GM23338 (cell line): Measurements from ENCODE around the gene MYH10. TPM values are rescaled to one million over a fixed set of nuclear protein-coding genes. Genes with fewer than 3 reads are reported as not detected.

Source experiments
- ATAC-seq: fragments of 200-7000 bp; cut with Tn5 transposase; 3 replicates; pipeline ENCODE4 v1.9.1; 2020
- DNase-seq: peaks from one replicate; pipeline ENCODE4 v3.0.0-alpha.2; 2015; ENCODE audit warnings: low spot score
- H2AFZ ChIP-seq: fragments of 200-600 bp; sonication (generic); 2 replicates; pipeline ENCODE4 v1.8.0; 2016; ENCODE audit warnings: antibody characterized with exemption, mild to moderate bottlenecking, moderate library complexity
- H3F3A ChIP-seq: fragments of 200-600 bp; sonication (generic); replicated peaks from 2 replicates; pipeline ENCODE4 v1.8.0; 2017; ENCODE audit warnings: antibody characterized with exemption, mixed run types, low read depth
- H3K27ac ChIP-seq: fragments of 200-600 bp; sonication (generic); 2 replicates; pipeline ENCODE4 v1.6.1; 2016; ENCODE audit warnings: low read depth
- H3K27me3 ChIP-seq: fragments of 200-600 bp; sonication (generic); 2 replicates; pipeline ENCODE4 v1.8.0; 2016; ENCODE audit warnings: mild to moderate bottlenecking, mixed run types, moderate library complexity; ENCODE audit not compliant: insufficient read depth
- H3K36me3 ChIP-seq: fragments of 200-600 bp; sonication (generic); 2 replicates; pipeline ENCODE4 v1.8.0; 2016; ENCODE audit warnings: mild to moderate bottlenecking; ENCODE audit not compliant: insufficient read depth
- H3K4me1 ChIP-seq: fragments of 200-600 bp; sonication (generic); 2 replicates; pipeline ENCODE4 v1.8.0; 2016; ENCODE audit warnings: mild to moderate bottlenecking, moderate library complexity; ENCODE audit not compliant: insufficient read depth
- H3K4me2 ChIP-seq: fragments of 200-600 bp; sonication (generic); 2 replicates; pipeline ENCODE4 v1.7.1; 2017; ENCODE audit warnings: mixed run types
- H3K4me3 ChIP-seq: fragments of 200-600 bp; sonication (generic); 2 replicates; pipeline ENCODE4 v1.6.1; 2016; ENCODE audit warnings: mixed run types
- H3K79me2 ChIP-seq: fragments of 200-600 bp; sonication (generic); replicated peaks from 2 replicates; pipeline ENCODE4 v1.8.0; 2017; ENCODE audit warnings: mild to moderate bottlenecking; ENCODE audit not compliant: insufficient read depth
- H3K9me2 ChIP-seq: fragments of 200-600 bp; sonication (generic); 2 replicates; pipeline ENCODE4 v1.8.0; 2017; ENCODE audit not compliant: insufficient read depth
- H4K20me1 ChIP-seq: fragments of 200-600 bp; sonication (generic); replicated peaks from 2 replicates; pipeline ENCODE4 v1.8.0; 2017; ENCODE audit warnings: mild to moderate bottlenecking; ENCODE audit not compliant: insufficient read depth
- H3K27ac Mint-ChIP-seq: 2 replicates; pipeline ENCODE4 v1.8.0; 2020; ENCODE audit warnings: inconsistent platforms, mild to moderate bottlenecking, moderate library complexity, mixed read lengths
- H3K27me3 Mint-ChIP-seq: 3 replicates; pipeline ENCODE4 v1.8.0; 2022; ENCODE audit warnings: low read depth, mild to moderate bottlenecking, moderate library complexity, mixed read lengths, inconsistent platforms; ENCODE audit not compliant: insufficient read depth, poor library complexity
- H3K36me3 Mint-ChIP-seq: 3 replicates; pipeline ENCODE4 v1.8.0; 2021; ENCODE audit warnings: low read depth, mild to moderate bottlenecking, inconsistent platforms, moderate library complexity, mixed read lengths
- H3K4me1 Mint-ChIP-seq: 3 replicates; pipeline ENCODE4 v1.8.0; 2020; ENCODE audit warnings: mild to moderate bottlenecking, inconsistent platforms, mixed read lengths
- H3K4me3 Mint-ChIP-seq: 3 replicates; pipeline ENCODE4 v1.8.0; 2021; ENCODE audit warnings: moderate library complexity, mild to moderate bottlenecking, inconsistent platforms, mixed read lengths
- H3K9me3 Mint-ChIP-seq: 3 replicates; pipeline ENCODE4 v1.8.0; 2020; ENCODE audit warnings: moderate library complexity, mild to moderate bottlenecking, inconsistent platforms, mixed read lengths
- CREB1 ChIP-seq: fragments of 250-450 bp; sonication (Bioruptor Pico); IDR thresholded peaks from 2 replicates; pipeline ENCODE4 v1.5.0; 2020; ENCODE audit warnings: low read depth, mild to moderate bottlenecking, moderate library complexity
- CTCF ChIP-seq, 2 experiments: fragments of 200-600 bp in 1 of 2; sonication (generic) in 1 of 2; conservative IDR thresholded peaks; 2 replicates each; pipeline versions ENCODE4 v1.5.1 to v1.6.1; 2016 to 2017; ENCODE audit warnings: antibody characterized with exemption in 2 of 2, low read depth in 2 of 2, mild to moderate bottlenecking in 2 of 2, moderate library complexity in 1 of 2
- ETS1 ChIP-seq: IDR thresholded peaks from 2 replicates; pipeline ENCODE4 v1.6.1; 2016; ENCODE audit warnings: antibody characterized with exemption
- EZH2phosphoT487 ChIP-seq: fragments of 200-600 bp; sonication (generic); IDR thresholded peaks from one replicate; pipeline ENCODE4 v1.8.1; 2018; ENCODE audit warnings: antibody characterized with exemption; ENCODE audit not compliant: unreplicated experiment
- NANOG ChIP-seq: IDR thresholded peaks from 2 replicates; pipeline ENCODE4 v1.6.1; 2016; ENCODE audit warnings: antibody characterized with exemption, borderline replicate concordance
- POLR2AphosphoS5 ChIP-seq: IDR thresholded peaks from 2 replicates; pipeline ENCODE4 v1.6.1; 2016; ENCODE audit warnings: antibody characterized with exemption, low read depth
- STAT1 ChIP-seq: IDR thresholded peaks from one replicate; pipeline ENCODE4 v1.6.1; 2016; ENCODE audit warnings: antibody characterized with exemption; ENCODE audit not compliant: unreplicated experiment
- ZNF114 ChIP-seq: fragments of 250-450 bp; sonication (Bioruptor Pico); IDR thresholded peaks from 2 replicates; pipeline ENCODE4 v1.5.0; 2020; ENCODE audit warnings: mild to moderate bottlenecking, moderate library complexity
- ZNF331 ChIP-seq: fragments of 250-450 bp; sonication (Bioruptor Pico); IDR thresholded peaks from 2 replicates; pipeline ENCODE4 v1.5.0; 2020; ENCODE audit warnings: low read depth, mild to moderate bottlenecking, moderate library complexity
- polyA plus RNA-seq: library from polyadenylated mRNA; unstranded; fragments of >200 nt; fragmentation: Nextera tagmentation; extraction: Ambion mirVana; gene quantifications from 2 replicates; pipeline ENCODE4 v1.2.1, GENCODE V29; 2016
- total RNA-seq: library from RNA; depleted of rRNA; stranded (reverse); fragments of >200 nt; shearing (Covaris generic); gene quantifications from 2 replicates; pipeline ENCODE4 v1.2.3, GENCODE V29; 2014
- TF ChIP-seq, protein P1 (sequence below): IDR thresholded peaks from one replicate; pipeline ENCODE4 v1.6.1; 2018; ENCODE audit warnings: antibody characterized with exemption; ENCODE audit not compliant: unreplicated experiment

The MYH10 gene
- total and polyA plus RNA-seq, 2 experiments from 2014 or later = 89.5 to 230 TPM

GRCh38 chr17:8593830-8594229 lies 36.7 kb downstream of the MYH10 start:
- no peaks in the 10 kb centered on the region for H3K27me3 Mint-ChIP-seq
- no peak overlapping the region for H2AFZ ChIP-seq
- H3K4me3 ChIP-seq = no peak overlapping the region
- 0 out of 2 replicates have a peak, but pooled peaks cover 4% of the 10 kb centered on the region for H3K36me3 ChIP-seq
- H3K27me3 ChIP-seq = no peaks in the 10 kb centered on the region
- H3K4me2 ChIP-seq = no peak overlapping the region
- H3K27ac Mint-ChIP-seq = no peak overlapping the region
- no peak overlapping the region for H3K4me3 Mint-ChIP-seq
- peaks cover 16% of the 10 kb centered on the region for H3K36me3 Mint-ChIP-seq
- ATAC-seq (no peak), DNase-seq (no peak)
- no peaks in the 10 kb centered on the region for H3K4me1 ChIP-seq
- H3K79me2 ChIP-seq = peaks cover 94% of the 10 kb centered on the region
- no peaks in the 10 kb centered on the region for H3K4me1 Mint-ChIP-seq
- H3K9me3 Mint-ChIP-seq = no peaks in the 10 kb centered on the region
- no peak overlapping the region for H3K27ac ChIP-seq
- H3F3A ChIP-seq = no peaks in the 10 kb centered on the region
- H4K20me1 ChIP-seq = peaks cover 39% of the 10 kb centered on the region
- H3K9me2 ChIP-seq = no peaks in the 10 kb centered on the region
- TF ChIP-seq ETS1 = no peak
- TF ChIP-seq ZNF331 (CRISPR knock-in tag) = no peak
- no peak for TF ChIP-seq CTCF (conservative IDR thresholded peaks at IDR 0.05; ENCODE audit: low read depth in 2 of 2)
- TF ChIP-seq, protein P1, sequence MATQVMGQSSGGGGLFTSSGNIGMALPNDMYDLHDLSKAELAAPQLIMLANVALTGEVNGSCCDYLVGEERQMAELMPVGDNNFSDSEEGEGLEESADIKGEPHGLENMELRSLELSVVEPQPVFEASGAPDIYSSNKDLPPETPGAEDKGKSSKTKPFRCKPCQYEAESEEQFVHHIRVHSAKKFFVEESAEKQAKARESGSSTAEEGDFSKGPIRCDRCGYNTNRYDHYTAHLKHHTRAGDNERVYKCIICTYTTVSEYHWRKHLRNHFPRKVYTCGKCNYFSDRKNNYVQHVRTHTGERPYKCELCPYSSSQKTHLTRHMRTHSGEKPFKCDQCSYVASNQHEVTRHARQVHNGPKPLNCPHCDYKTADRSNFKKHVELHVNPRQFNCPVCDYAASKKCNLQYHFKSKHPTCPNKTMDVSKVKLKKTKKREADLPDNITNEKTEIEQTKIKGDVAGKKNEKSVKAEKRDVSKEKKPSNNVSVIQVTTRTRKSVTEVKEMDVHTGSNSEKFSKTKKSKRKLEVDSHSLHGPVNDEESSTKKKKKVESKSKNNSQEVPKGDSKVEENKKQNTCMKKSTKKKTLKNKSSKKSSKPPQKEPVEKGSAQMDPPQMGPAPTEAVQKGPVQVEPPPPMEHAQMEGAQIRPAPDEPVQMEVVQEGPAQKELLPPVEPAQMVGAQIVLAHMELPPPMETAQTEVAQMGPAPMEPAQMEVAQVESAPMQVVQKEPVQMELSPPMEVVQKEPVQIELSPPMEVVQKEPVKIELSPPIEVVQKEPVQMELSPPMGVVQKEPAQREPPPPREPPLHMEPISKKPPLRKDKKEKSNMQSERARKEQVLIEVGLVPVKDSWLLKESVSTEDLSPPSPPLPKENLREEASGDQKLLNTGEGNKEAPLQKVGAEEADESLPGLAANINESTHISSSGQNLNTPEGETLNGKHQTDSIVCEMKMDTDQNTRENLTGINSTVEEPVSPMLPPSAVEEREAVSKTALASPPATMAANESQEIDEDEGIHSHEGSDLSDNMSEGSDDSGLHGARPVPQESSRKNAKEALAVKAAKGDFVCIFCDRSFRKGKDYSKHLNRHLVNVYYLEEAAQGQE = no peak

GRCh38 chr17:8593276-8593675 lies 37.2 kb downstream of the MYH10 start:
- DNase-seq (no peak), ATAC-seq (no peak)
- Histone ChIP-seq H3K36me3 (0 out of 2 replicates have a peak, but pooled peaks cover 4% of the 10 kb centered on the region), H3F3A (no peaks in the 10 kb centered on the region), H4K20me1 (peaks cover 39% of the 10 kb centered on the region), H3K27ac (no peak overlapping the region), H3K4me3 (no peak overlapping the region), H3K9me2 (no peaks in the 10 kb centered on the region; the same call in 1 of the 2 replicates), H3K27me3 (no peaks in the 10 kb centered on the region), H3K4me2 (no peak overlapping the region), H2AFZ (no peak overlapping the region), H3K79me2 (peaks cover 94% of the 10 kb centered on the region), H3K4me1 (no peaks in the 10 kb centered on the region)
- H3K4me3 Mint-ChIP-seq = no peak overlapping the region
- H3K9me3 Mint-ChIP-seq = no peaks in the 10 kb centered on the region
- H3K27ac Mint-ChIP-seq = no peak overlapping the region
- no peaks in the 10 kb centered on the region for H3K4me1 Mint-ChIP-seq
- peaks cover 17% of the 10 kb centered on the region for H3K36me3 Mint-ChIP-seq
- H3K27me3 Mint-ChIP-seq = no peaks in the 10 kb centered on the region
- TF ChIP-seq CREB1 (CRISPR knock-in tag) = no peak
- no peak for TF ChIP-seq STAT1
- TF ChIP-seq POLR2AphosphoS5 = no peak
- TF ChIP-seq NANOG = no peak
- no peak for TF ChIP-seq ZNF331 (CRISPR knock-in tag)
- no peak for TF ChIP-seq EZH2phosphoT487
- no peak for TF ChIP-seq ZNF114 (CRISPR knock-in tag)
